HepG2 (cell line): ENCODE data around the gene RAB3B. TPM values are rescaled to one million over a fixed set of nuclear protein-coding genes. Genes with fewer than 3 reads are reported as not detected.

Experiments used
- ATAC-seq: fragments of 200-7000 bp; cut with Tn5 transposase; 3 replicates; pipeline ENCODE4 v1.9.1; 2020; ENCODE audit warnings: mild to moderate bottlenecking, moderate library complexity
- BruUV-seq: library from RNA; stranded (reverse); fragments of 400-500 nt; replicated peaks from 2 replicates; lab custom pipeline; 2021; lab: Mats Ljungman, UMichigan
- CTCF ChIA-PET: fragments of 300-600 bp; formaldehyde crosslinking; extraction: SDS; loops from one replicate; lab custom pipeline; 2021; ENCODE audit warnings: low total read pairs, inconsistent platforms, low intra/inter-chr PET ratio; lab: Yijun Ruan, JAX
- POLR2A ChIA-PET: fragments of 350-600 bp; sonication (Branson Sonifier 250); formaldehyde crosslinking; loops from one replicate; lab custom pipeline; 2020; ENCODE audit warnings: antibody characterized with exemption, inconsistent platforms; lab: Yijun Ruan, JAX
- DNase-seq: peaks from one replicate; pipeline ENCODE4 v3.0.0-alpha.2; 2015; ENCODE audit warnings: low spot score
- FAIRE-seq: peaks from 3 replicates; lab custom pipeline; 2011; peaks lifted over from hg19 to GRCh38; lab: Jason Lieb, UNC
- H2AFZ ChIP-seq: one replicate; pipeline ENCODE4 v1.6.1; 2011; ENCODE audit warnings: low read length, inconsistent platforms
- H3K27ac ChIP-seq: fragments of 300-600 bp; 3 replicates; pipeline ENCODE4 v1.8.0; 2011; ENCODE audit warnings: mixed run types, mild to moderate bottlenecking, mixed read lengths, low read length, inconsistent platforms; ENCODE audit not compliant: insufficient read depth; ENCODE audit errors: extremely low read length
- H3K27me3 ChIP-seq, 2 experiments: fragments of 200-600 bp in 1 of 2; 2 replicates in 1 of 2; 3 replicates in 1 of 2; pipeline versions ENCODE4 v1.6.0 to v1.8.0; 2011; ENCODE audit warnings: low read length in 2 of 2, mild to moderate bottlenecking in 2 of 2, moderate library complexity in 2 of 2, inconsistent platforms in 1 of 2; ENCODE audit not compliant: insufficient read depth in 2 of 2, control insufficient read depth in 1 of 2
- H3K36me3 ChIP-seq, 2 experiments: fragments of 200-600 bp in 1 of 2; replicated peaks in 1 of 2; 2 replicates in 1 of 2; 3 replicates in 1 of 2; pipeline versions ENCODE4 v1.5.1 to v1.8.0; 2011; ENCODE audit warnings: low read length in 2 of 2, inconsistent platforms in 1 of 2; ENCODE audit not compliant: insufficient read depth in 2 of 2, control insufficient read depth in 1 of 2
- H3K4me1 ChIP-seq: 2 replicates; pipeline ENCODE4 v1.5.1; 2012; ENCODE audit warnings: low read length, inconsistent platforms; ENCODE audit not compliant: insufficient read depth
- H3K4me2 ChIP-seq: 2 replicates; pipeline ENCODE4 v1.6.0; 2011; ENCODE audit warnings: low read depth, low read length, inconsistent platforms
- H3K4me3 ChIP-seq, 3 experiments: fragments of 200-600 bp in 1 of 3; sonication (generic), shearing (Covaris generic) in 1 of 3; replicated peaks in 1 of 3; 2 replicates each; pipeline ENCODE4 v1.5.1; 2011 to 2016; ENCODE audit warnings: low read length in 3 of 3, inconsistent platforms in 2 of 3, low read depth in 2 of 3, mild to moderate bottlenecking in 2 of 3, control low read depth in 1 of 3, mixed read lengths in 1 of 3; ENCODE audit not compliant: insufficient read depth in 1 of 3
- H3K79me2 ChIP-seq: one replicate; pipeline ENCODE4 v1.6.1; 2011; ENCODE audit warnings: low read length, inconsistent platforms; ENCODE audit not compliant: insufficient read depth
- H3K9ac ChIP-seq: 2 replicates; pipeline ENCODE4 v1.6.0; 2011; ENCODE audit warnings: mild to moderate bottlenecking, low read depth, low read length, inconsistent platforms; ENCODE audit not compliant: insufficient read depth
- H3K9me3 ChIP-seq: 2 replicates; pipeline ENCODE4 v1.5.1; 2012; ENCODE audit warnings: mild to moderate bottlenecking, low read length
- H4K20me1 ChIP-seq: 2 replicates; pipeline ENCODE4 v1.6.0; 2011; ENCODE audit warnings: inconsistent platforms, mild to moderate bottlenecking, low read length, moderate library complexity; ENCODE audit not compliant: insufficient read depth
- AKNA ChIP-seq: sonication (generic); formaldehyde crosslinking; IDR thresholded peaks from 2 replicates; pipeline ENCODE4 v1.4.0; 2020; ENCODE audit warnings: missing genetic modification reagents, borderline replicate concordance
- ATRX ChIP-seq: sonication (generic); formaldehyde crosslinking; IDR thresholded peaks from 2 replicates; pipeline ENCODE4 v1.4.0; 2020; ENCODE audit warnings: missing genetic modification reagents, borderline replicate concordance
- BHLHE40 ChIP-seq: IDR thresholded peaks from 2 replicates; pipeline ENCODE4 v1.6.1; 2011; ENCODE audit warnings: low read length, improper control_type of control experiment
- BORCS8-MEF2B ChIP-seq: sonication (generic); formaldehyde crosslinking; IDR thresholded peaks from 2 replicates; pipeline ENCODE4 v1.8.0; 2022; ENCODE audit warnings: mild to moderate bottlenecking, missing genetic modification reagents
- FIP1L1 ChIP-seq: fragments of 200-400 bp; formaldehyde crosslinking; IDR thresholded peaks from 2 replicates; pipeline ENCODE4 v1.6.1; 2018; ENCODE audit warnings: low read depth, mild to moderate bottlenecking, low read length, moderate library complexity, borderline replicate concordance; ENCODE audit not compliant: insufficient read depth
- GATAD2A ChIP-seq: IDR thresholded peaks from 2 replicates; pipeline ENCODE4 v1.6.1; 2016
- HOMEZ ChIP-seq: IDR thresholded peaks from 2 replicates; pipeline ENCODE4 v1.6.1; 2016; ENCODE audit warnings: low read depth
- ISL2 ChIP-seq: sonication (generic); formaldehyde crosslinking; IDR thresholded peaks from 2 replicates; pipeline ENCODE4 v1.5.0; 2020; ENCODE audit warnings: missing genetic modification reagents
- KLF12 ChIP-seq: sonication (generic); formaldehyde crosslinking; IDR thresholded peaks from 2 replicates; pipeline ENCODE4 v1.4.0; 2020; ENCODE audit warnings: missing genetic modification reagents, borderline replicate concordance
- MED1 ChIP-seq: sonication (generic); formaldehyde crosslinking; IDR thresholded peaks from 2 replicates; pipeline ENCODE4 v1.4.0; 2020; ENCODE audit warnings: missing genetic modification reagents
- ZFP1 ChIP-seq: IDR thresholded peaks from 2 replicates; pipeline ENCODE4 v1.6.1; 2016
- ZNF143 ChIP-seq: sonication (generic); formaldehyde crosslinking; IDR thresholded peaks from 2 replicates; pipeline ENCODE4 v1.4.0; 2020; ENCODE audit warnings: missing genetic modification reagents
- ZNF224 ChIP-seq: sonication (generic); formaldehyde crosslinking; IDR thresholded peaks from 2 replicates; pipeline ENCODE4 v1.5.0; 2020; ENCODE audit warnings: mild to moderate bottlenecking, missing genetic modification reagents
- ZNF468 ChIP-seq: sonication (generic); formaldehyde crosslinking; IDR thresholded peaks from 2 replicates; pipeline ENCODE4 v1.8.0; 2022; ENCODE audit warnings: mild to moderate bottlenecking, moderate library complexity, missing genetic modification reagents
- ZNF484 ChIP-seq: sonication (generic); formaldehyde crosslinking; IDR thresholded peaks from 2 replicates; pipeline ENCODE4 v1.5.1; 2020; ENCODE audit warnings: mild to moderate bottlenecking, low read depth, missing genetic modification reagents, borderline replicate concordance
- ZNF660 ChIP-seq: sonication (generic); formaldehyde crosslinking; IDR thresholded peaks from 2 replicates; pipeline ENCODE4 v1.5.1; 2020; ENCODE audit warnings: mild to moderate bottlenecking, low read depth, missing genetic modification reagents, borderline replicate concordance
- ZNF770 ChIP-seq: sonication (generic); formaldehyde crosslinking; IDR thresholded peaks from 2 replicates; pipeline ENCODE4 v1.5.0; 2020; ENCODE audit warnings: mild to moderate bottlenecking, missing genetic modification reagents
- ZNF879 ChIP-seq: sonication (generic); formaldehyde crosslinking; IDR thresholded peaks from 2 replicates; pipeline ENCODE4 v1.8.1; 2023; ENCODE audit warnings: missing genetic modification reagents
- WGBS: methylation state at CpG from one replicate; pipeline ENCODE4 v1.1.6; 2017; ENCODE audit warnings: low lambda C conversion rate; 5-methylcytosine and 5-hydroxymethylcytosine counted together
- in situ Hi-C: cut with HindIII; loops from 2 replicates; pipeline ENCODE4 v1.10.0; 2017; ENCODE audit warnings: low pct_unique_long_range_greater_than_20kb; ENCODE audit not compliant: extremely low pct_ligation_motif_present
- intact Hi-C: fragments of 100-400 bp; cut with micrococcal nuclease; formaldehyde crosslinking; loops from one replicate; pipeline ENCODE4 v1.10.0; 2022; ENCODE audit not compliant: unreplicated experiment
- polyA plus RNA-seq, 8 experiments: library from polyadenylated mRNA; depleted of rRNA in 3 of 8; stranded (reverse) in 7 of 8; unstranded in 1 of 8; fragments of >200 nt; fragmentation: Illumina TruSeq in 4 of 8; extraction: Trizol in 4 of 8; gene quantifications; 2 replicates each; pipeline versions ENCODE4 v1.2.1 to v1.2.3, GENCODE V29; 2011 to 2016; ENCODE audit warnings: low read depth in 4 of 8, missing spikeins in 1 of 8, mixed read lengths in 1 of 8; ENCODE audit not compliant: insufficient read depth in 1 of 8
- total RNA-seq, 5 experiments: library from RNA; depleted of rRNA; stranded (reverse); fragments of >200 nt; fragmentation: Illumina TruSeq; extraction: Trizol; gene quantifications; 2 replicates each; pipeline ENCODE4 v1.2.3, GENCODE V29; 2016; ENCODE audit warnings: low read depth in 1 of 5

RAB3B gene
- total and polyA plus RNA-seq, 2 of the 13 experiments (the other 11 are each of a cell fraction or from before 2014, with no cell fraction given) = 1.0 to 1.2 TPM

- TF ChIP-seq AKNA (CRISPR knock-in tag) (no peak), ZNF224 (no peak), ZNF143 (CRISPR knock-in tag) (no peak), ZNF484 (CRISPR knock-in tag) (no peak), FIP1L1 (no peak), ZNF468 (no peak), GATAD2A (CRISPR knock-in tag) (no peak), ZFP1 (CRISPR knock-in tag) (no peak), ZNF879 (no peak), BORCS8-MEF2B (no peak)
These were observed 3.8 kb downstream of the RAB3B start (continued) for GRCh38 chr1:51986718-51987117.

- Histone ChIP-seq H3K27me3 (peaks cover 1 to 4% of the 10 kb centered on the region in 2 experiments; a peak in 2 of 5 replicates), H3K4me3 (no peak overlapping the region), H3K36me3 (no peaks in the 10 kb centered on the region), H3K27ac (no peak overlapping the region), H3K79me2 (no peaks in the 10 kb centered on the region), H3K4me1 (peaks cover 18% of the 10 kb centered on the region), H3K4me2 (no peak overlapping the region), H3K9me3 (no peaks in the 10 kb centered on the region), H2AFZ (no peak overlapping the region), H4K20me1 (no peaks in the 10 kb centered on the region), H3K9ac (no peak overlapping the region)
- ChIA-PET POLR2A (no interaction called here), CTCF (no interaction called here)
- 56% methylated on average over 3 of the region's 3 CpGs for WGBS
- ATAC-seq (no peak), FAIRE-seq (no peak), DNase-seq (no peak)
- intact Hi-C loops (no loop called here), in situ Hi-C loops (no loop called here)
- BruUV-seq = no TSS peak
- no peak for TF ChIP-seq ZNF660
- no peak for TF ChIP-seq ATRX (CRISPR knock-in tag)
- TF ChIP-seq ISL2 (CRISPR knock-in tag) = no peak
- no peak for TF ChIP-seq BHLHE40
- TF ChIP-seq ZNF770 (CRISPR knock-in tag) = no peak
- no peak for TF ChIP-seq MED1 (CRISPR knock-in tag)
- no peak for TF ChIP-seq KLF12 (CRISPR knock-in tag)
- no peak for TF ChIP-seq HOMEZ (CRISPR knock-in tag)
These were observed 8.3 kb downstream of the RAB3B start for GRCh38 chr1:51982161-51982560.
